ENCODE measurements around the gene OR4K15. TPM values are rescaled to one million over a fixed set of nuclear protein-coding genes. Genes with fewer than 3 reads are reported as not detected.

OR4K15 gene, protein sequence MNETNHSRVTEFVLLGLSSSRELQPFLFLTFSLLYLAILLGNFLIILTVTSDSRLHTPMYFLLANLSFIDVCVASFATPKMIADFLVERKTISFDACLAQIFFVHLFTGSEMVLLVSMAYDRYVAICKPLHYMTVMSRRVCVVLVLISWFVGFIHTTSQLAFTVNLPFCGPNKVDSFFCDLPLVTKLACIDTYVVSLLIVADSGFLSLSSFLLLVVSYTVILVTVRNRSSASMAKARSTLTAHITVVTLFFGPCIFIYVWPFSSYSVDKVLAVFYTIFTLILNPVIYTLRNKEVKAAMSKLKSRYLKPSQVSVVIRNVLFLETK
- total RNA-seq = not detected

DNA sequence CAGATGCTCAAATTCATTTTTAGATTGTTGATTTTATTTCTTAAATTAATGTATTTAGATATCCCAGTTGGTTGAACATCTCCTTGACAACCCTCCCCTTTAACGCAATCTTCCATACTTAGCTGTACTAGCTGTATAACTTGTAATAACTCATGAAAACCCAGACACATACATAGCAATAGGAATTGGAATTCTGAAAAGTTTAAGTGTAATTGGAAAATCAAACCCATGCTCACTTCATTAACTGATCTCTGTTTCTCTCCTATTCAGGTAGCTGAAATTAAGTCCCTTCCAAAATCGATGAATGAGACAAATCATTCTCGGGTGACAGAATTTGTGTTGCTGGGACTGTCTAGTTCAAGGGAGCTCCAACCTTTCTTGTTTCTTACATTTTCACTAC, at the start of gene OR4K15:
TSS of gene OR4K15 (plus strand) at position 301 of the 400 bp plus-strand sequence. CDS start at position 301, 0 bp downstream.
- no peaks in the 10 kb centered on the region for H3K4me1 ChIP-seq
- WGBS, 2 donors = 88 to 92% methylated on average over 3 of the region's 3 CpGs
- TF ChIP-seq, protein P1, sequence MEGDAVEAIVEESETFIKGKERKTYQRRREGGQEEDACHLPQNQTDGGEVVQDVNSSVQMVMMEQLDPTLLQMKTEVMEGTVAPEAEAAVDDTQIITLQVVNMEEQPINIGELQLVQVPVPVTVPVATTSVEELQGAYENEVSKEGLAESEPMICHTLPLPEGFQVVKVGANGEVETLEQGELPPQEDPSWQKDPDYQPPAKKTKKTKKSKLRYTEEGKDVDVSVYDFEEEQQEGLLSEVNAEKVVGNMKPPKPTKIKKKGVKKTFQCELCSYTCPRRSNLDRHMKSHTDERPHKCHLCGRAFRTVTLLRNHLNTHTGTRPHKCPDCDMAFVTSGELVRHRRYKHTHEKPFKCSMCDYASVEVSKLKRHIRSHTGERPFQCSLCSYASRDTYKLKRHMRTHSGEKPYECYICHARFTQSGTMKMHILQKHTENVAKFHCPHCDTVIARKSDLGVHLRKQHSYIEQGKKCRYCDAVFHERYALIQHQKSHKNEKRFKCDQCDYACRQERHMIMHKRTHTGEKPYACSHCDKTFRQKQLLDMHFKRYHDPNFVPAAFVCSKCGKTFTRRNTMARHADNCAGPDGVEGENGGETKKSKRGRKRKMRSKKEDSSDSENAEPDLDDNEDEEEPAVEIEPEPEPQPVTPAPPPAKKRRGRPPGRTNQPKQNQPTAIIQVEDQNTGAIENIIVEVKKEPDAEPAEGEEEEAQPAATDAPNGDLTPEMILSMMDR (IDR thresholded peaks at IDR 0.05) = no peak
- TF ChIP-seq POLR2A (IDR thresholded peaks at IDR 0.05) = no peak
- no peaks in the 10 kb centered on the region for H3K9me3 ChIP-seq
- H3K36me3 ChIP-seq (replicated peaks in 1 of 2; ENCODE audit: insufficient read depth in 1 of 2, low read depth in 2 of 2) = no peaks in the 10 kb centered on the region
- H3K27me3 ChIP-seq = no peaks in the 10 kb centered on the region
- H3K27ac ChIP-seq = no peak within 1 kb of the TSS
- H3K4me3 ChIP-seq = no peak within 1 kb of the TSS
- DNase-seq (no peak), ATAC-seq (no peak)
- intact Hi-C loops (cut with DNase I) = no loop called here

DNA sequence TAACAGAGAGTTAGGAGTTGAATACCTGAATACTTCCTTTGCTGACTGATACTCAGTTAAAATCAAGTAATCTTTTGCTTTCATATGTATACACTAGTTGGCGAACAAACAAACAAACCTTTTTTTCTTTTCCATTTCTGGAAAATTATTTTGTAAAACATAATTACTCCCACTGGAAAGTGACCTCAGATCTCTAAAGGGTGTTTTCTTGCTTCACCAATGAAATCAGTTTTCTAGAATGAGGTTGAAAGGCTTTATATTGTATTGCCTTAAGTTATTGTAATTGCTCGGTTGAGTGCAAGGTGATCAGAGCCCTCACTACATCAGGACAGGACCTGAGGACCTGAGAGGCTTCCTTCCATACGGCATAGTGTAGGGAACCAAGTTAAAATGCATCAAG, 44.8 kb upstream of the OR4K15 start, which contains the start of gene OR4K1:
TSS of gene OR4K1 (plus strand) at position 301 of the 400 bp plus-strand sequence. CDS start 4,750 bp downstream, outside the sequence.
- no peaks in the 10 kb centered on the region for H3K4me1 ChIP-seq
- ATAC-seq = no peak
- no peak within 1 kb of the TSS for H3K4me3 ChIP-seq
- no peaks in the 10 kb centered on the region for H3K36me3 ChIP-seq (replicated peaks in 1 of 2; ENCODE audit: insufficient read depth in 1 of 2, low read depth in 2 of 2)
- H3K27me3 ChIP-seq = no peaks in the 10 kb centered on the region
- TF ChIP-seq, protein P1 (IDR thresholded peaks at IDR 0.05) = no peak
- TF ChIP-seq POLR2A (IDR thresholded peaks at IDR 0.05) = no peak
- WGBS, 2 donors = 32 to 53% methylated on average over 3 of the region's 3 CpGs
- intact Hi-C loops (cut with DNase I) = no loop called here
- no peak for DNase-seq
- no peaks in the 10 kb centered on the region for H3K9me3 ChIP-seq
- H3K27ac ChIP-seq = no peak within 1 kb of the TSS

DNA sequence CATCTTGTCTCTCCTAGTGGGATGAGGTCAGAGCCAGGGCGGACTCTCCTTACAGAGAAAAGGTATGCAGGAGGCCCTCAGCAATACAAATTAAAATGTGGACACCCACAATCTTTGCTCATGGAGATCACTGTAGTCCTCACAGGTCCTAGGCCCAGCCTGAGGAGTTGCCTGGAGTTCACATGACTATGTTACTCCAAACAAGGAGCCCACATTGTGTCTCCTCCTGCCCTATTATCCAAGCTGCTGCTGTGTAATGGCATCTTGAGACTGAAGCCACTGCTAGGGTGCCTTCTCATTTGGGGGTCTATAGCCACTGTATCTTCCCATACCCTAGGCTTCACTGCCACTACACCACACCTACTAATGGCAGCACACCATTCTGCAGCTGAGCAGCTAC, 33.7 kb upstream of the OR4K15 start:
- Histone ChIP-seq H3K4me3 (no peak overlapping the region), H3K27me3 (no peaks in the 10 kb centered on the region), H3K36me3 (replicated peaks in 1 of 2; ENCODE audit: insufficient read depth in 1 of 2, low read depth in 2 of 2) (no peaks in the 10 kb centered on the region), H3K4me1 (no peaks in the 10 kb centered on the region), H3K9me3 (no peaks in the 10 kb centered on the region), H3K27ac (no peak overlapping the region)
- intact Hi-C loops (cut with DNase I) = no loop called here
- no peak for ATAC-seq
- 55 to 60% methylated on average over 1 of the region's 1 CpG for WGBS, 2 donors
- TF ChIP-seq POLR2A (IDR thresholded peaks at IDR 0.05) = no peak
- TF ChIP-seq, protein P1 (IDR thresholded peaks at IDR 0.05) = no peak
- DNase-seq = no peak

DNA sequence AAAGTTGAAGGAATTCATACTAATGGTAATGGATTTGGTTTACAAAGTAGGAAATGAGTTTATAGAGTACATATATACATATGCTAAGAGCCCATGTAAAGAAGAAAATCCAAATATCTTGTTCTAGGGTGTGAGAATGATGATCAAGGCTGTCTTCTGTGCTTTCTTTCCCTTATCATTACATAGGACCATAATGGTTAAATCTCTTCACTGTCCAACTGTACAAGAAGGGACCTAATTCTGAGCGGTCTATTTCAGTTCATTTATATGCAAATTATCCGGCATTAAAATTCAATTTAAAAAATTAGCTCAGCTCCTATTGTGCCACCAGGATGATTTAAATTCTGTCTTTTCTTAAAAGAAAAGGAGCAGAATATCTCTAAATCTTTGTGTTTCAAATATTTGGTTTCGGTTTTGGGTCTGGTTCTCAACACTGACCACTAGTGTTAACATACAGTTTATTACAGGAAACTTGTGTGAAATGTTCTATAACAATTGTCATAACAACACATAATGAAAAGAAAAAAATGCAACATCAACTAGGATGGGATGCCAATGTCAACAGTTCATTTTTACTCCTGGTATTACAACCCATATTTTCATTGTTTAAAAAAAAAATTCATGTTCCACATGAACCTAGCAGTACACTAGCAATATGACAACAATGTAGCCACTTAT, 27.8 kb upstream of the OR4K15 start:
- intact Hi-C loops (cut with DNase I) = no loop called here

More for the DNA sequence above, 27.8 kb upstream of the OR4K15 start:
- no peaks in the 10 kb centered on the region for H3K27me3 ChIP-seq
- no peak for ATAC-seq
- H3K4me1 ChIP-seq = no peaks in the 10 kb centered on the region
- H3K4me3 ChIP-seq = no peak overlapping the region
- no peak overlapping the region for H3K27ac ChIP-seq
- WGBS, 2 donors = 56 to 69% methylated on average over 3 of the region's 3 CpGs
- no peak for DNase-seq
- TF ChIP-seq, protein P1 (IDR thresholded peaks at IDR 0.05) = no peak
- TF ChIP-seq POLR2A (IDR thresholded peaks at IDR 0.05) = no peak
- no peaks in the 10 kb centered on the region for H3K9me3 ChIP-seq
- no peaks in the 10 kb centered on the region for H3K36me3 ChIP-seq (replicated peaks in 1 of 2; ENCODE audit: insufficient read depth in 1 of 2, low read depth in 2 of 2)

Data from body of pancreas (tissue), 4 donors.